DMS 273 (cell line): Measurements from ENCODE around the gene KCNG3.

ENCODE experiments used
- DNase-seq: peaks from one replicate; lab custom pipeline; 2025; ENCODE audit not compliant: unreplicated experiment; lab: John Stamatoyannopoulos, UW

The KCNG3 gene

DNA sequence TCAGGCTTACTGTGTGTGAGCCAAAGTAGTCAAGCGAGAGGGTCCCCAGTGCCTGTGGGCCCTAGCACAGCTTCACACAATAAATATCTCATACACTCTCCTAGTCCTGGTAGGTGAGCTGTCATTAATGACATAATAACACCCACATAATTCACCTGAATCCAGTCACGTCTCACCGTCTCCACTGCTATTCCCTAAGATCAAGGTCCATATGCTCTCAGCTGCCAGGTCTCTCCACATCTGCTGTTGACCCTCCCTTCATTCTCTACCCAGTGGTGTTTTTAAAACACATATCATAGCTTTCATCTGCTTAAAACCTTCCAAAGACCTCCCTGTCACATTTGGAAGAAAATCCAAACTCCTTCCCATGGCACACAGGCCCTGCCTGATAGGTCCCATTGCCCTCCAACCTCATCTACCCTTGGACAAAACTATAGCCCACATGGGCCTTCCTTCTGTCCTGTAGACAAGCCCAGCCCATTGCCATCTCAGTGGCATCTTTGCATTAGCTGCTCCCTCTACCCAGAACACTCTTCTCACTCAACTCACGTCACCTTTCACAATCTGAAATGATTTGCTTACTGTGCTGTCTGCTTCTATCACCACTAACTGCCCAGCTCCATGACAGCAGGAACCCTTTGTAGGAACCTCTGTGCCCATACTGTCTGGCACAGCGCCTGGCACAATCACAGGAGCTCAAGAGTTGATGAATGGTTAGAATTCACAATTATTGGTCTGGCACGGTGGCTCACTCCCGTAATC, 7.5 kb downstream of the KCNG3 start:
- DNase-seq, result no peak

DNA sequence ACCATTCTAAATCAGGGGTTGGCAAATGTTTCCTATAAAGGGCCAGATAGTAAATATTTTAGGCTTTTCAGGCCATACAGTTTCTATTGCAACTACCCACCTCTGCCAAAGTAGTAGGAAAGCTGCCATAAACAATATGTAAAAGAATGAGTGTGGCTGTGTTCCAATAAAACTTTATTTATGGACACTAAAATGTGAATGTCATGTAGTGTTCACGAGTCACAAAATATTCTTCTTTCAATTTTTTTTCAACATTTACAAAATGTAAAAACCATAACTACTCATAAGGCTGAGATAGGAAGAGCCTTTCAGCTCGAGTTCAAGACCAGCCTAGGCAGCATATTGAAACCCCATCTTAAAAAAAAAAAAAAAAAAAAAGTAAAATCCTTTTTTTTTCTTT, 13.4 kb downstream of the KCNG3 start:
- no peak for DNase-seq

DNA sequence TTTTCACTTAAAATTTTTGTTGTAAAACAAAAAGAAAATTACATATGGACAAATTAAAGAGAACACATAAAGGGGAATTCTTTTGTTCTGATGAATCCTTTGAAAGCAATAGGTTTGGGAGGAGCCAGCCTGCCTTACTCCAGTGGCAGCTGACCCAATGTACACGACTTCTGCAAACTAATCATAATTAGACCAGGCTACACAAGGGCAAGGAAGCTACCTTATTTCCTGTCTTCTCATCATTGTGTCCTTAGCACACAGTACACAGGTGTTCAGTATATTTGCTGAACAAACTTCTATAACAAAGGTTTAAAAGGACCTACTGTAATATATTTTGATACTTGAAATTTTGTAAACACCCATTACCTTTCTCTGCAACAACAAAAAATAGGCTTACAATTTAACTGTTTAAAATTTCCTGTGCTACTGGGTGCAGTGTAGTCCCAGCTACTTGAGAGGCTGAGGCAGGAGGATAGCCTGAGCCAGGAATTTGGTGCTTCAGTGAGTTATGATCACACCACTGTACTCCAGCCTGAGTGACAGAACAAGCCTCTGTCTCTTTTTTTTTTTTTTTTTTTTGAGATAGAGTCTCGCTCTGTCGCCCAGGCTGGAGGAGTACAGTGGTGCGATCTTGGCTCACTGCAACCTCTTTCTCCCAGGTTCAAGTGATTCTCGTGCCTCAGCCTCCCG, 18.9 kb downstream of the KCNG3 start:
- DNase-seq, result no peak

DNA sequence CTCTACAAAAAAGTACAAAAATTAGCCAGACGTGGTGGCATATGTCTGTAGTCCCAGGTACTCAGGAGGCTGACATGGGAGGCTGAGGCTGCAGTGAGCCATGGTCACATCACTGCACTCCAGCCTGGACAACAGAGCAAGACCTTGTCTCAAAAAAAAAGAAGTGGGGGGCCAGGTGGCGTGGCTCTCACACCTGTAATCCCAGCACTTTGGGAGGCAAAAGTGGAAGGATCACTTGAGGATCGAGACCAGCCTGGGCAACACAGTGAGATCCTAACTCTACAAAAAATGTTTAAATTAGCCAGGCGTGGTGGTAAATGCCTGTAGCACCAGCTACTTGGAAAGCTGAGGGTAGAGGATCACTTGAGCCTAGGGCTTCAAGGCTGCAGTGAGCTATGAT, 23.1 kb downstream of the KCNG3 start:
- no peak for DNase-seq

DNA sequence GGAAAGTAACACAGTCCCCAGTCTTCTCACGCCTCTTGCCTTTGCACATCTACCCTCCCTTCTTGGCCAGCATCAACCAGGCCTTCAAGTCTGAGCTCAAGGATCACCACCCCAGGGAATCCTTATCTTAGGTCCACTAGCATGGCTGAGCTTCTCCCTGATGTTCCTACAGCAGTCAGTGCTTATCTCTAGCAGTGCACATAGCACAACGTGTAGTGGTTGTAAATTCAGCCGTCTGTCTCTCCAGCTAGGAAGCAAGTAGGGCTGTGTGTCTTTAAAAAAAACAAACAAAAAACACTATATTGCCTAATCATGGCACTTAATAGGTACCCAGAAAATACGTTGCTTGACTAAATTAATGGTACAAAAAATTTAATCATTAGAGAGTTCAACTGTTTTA, 29.2 kb downstream of the KCNG3 start:
- peak; percentile 64 for DNase-seq

DNA sequence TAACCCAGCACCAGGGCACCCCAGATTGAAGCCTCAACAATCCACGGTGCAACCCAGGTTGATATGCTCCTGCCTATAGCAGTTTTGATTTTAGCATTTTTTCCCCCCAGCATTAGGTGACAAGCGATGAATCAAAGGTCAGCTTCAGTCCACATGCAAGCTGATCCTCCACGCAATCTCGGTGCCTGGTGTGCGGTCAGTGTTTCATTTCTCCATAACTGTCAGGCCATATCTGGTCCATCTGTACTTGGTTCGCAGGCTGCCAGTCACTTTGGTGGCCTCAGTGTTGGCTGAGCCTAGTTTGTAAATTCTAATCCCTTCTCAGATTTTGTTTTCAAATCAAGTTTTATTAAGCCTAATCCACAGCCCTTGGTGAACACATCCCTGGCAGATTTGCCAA, 30.2 kb downstream of the KCNG3 start:
- no peak for DNase-seq

DNA sequence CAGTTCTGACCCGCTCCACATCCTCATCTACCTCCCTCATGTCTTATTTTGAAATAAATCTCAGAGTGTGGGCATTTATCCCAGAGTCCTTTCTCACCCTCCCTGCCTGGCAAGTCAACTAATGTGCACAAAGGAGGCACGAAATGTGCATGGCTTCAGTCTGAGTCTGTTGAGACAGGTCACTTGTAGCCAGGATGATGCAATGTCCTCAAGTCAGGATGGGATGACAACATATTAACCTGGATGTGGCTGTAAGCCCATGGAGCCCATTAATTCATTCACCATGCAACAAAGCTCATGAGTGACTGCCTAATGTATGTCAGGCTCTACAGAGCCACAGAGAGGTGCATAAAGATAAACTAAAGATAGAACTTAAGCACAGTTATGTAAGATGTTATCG, 34.5 kb downstream of the KCNG3 start:
- no peak for DNase-seq

DNA sequence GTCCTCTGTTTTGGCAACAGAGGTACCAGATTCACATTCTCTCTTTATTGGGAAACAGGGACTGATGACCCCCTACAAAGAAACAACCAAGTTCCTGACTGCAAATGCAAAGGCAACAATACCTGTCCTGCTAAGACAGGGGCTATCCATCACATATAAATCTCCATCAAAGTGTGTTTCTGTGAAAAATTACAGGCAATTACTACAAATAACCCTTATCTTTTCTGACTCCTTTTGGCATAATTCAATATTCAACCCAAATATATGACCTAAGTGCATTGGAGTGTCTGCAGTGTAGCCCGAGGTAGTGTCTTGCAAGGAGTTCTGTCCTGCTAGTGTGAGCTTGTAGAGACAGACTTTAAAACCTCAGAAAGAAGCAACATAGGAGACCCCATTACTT, 35.4 kb downstream of the KCNG3 start:
- DNase-seq, result no peak

DNA sequence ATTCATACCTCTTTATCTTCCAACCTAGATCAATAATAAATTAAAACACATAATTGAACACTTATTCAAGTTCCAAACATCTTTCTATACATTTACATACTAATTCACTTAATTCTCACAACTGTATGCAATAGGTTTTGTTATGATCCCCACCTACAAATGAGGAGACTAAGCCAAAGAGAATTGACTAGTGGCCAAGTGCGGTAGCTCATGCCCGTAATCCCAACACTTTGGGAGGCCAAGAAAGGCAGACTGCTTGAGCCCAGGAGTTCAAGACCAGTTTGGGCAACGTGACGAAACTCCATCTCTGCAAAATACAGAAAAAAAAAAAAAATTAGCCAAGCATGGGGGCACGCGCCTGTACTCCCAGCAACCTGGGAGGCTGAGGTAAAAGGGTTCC, 36.8 kb downstream of the KCNG3 start:
- peak; percentile 45 for DNase-seq

DNA sequence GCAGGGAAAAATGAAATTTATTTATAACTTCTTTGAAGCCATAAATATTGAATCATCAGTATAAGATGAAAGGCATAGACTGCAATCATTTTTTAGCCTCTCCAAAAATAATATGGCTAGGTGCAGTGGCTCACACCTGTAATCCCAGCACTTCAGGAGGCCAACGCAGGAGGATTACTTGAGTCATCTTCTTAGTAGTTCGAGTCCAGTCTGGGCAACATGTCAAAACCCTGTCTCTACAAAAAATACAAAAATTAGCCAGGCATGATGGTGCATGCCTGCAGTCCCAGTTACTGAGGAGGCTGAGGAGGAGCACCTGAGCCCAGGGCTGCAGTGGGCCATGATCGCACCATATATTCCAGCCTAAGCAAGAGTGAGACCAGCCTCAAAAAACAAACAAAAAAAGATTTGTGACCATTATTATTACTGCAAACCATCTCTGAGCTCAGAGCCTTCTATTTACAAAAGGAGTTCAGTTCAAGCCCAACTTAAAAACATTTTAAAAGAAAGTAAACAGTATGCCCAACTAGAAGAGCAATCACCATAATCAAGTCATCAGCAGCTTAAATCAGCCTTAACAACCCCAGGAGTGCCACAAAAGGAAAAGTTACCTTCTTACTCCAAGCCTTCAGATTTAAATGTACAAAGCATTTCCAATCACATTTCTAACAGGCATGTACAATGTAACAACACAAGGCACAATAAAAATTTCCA, 37.5 kb downstream of the KCNG3 start:
- no peak for DNase-seq

DNA sequence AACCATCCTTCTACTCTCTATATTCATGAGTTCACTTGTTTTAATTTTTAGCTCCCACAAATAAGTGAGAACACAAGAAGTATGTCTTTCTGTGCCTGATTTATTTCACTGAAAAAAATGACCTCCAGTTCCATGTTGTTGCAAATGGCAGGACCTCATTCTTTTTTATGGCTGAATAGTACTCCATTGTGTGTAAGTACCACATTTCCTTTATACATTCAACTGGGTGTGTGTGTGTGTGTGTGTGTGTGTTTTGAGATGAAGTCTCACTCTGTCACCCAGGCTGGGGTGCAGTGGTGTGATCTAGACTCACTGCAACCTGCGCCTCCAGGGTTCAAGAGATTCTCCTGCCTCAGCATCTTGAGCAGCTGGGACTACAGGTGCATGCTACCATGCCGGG, 41.2 kb downstream of the KCNG3 start:
- no peak for DNase-seq

DNA sequence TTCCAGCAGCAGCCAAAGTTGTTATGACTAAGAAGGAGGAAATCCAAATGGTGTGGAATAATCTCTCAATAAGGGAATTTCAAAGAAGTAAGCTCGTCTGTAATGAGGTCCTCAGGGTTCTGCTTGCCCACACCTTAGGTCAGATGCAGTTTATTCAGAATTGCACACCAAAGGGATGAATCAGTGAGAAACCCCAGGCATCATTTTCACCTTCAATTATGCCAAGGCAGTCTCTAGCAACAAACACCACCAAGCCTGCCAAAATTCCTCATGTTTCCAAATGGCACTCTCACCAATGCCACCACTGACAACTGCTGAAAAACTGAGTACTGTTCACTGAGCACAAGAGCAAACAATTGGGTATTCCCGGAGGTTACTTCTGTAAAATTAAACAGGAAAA, 43.6 kb downstream of the KCNG3 start:
- DNase-seq, result no peak

DNA sequence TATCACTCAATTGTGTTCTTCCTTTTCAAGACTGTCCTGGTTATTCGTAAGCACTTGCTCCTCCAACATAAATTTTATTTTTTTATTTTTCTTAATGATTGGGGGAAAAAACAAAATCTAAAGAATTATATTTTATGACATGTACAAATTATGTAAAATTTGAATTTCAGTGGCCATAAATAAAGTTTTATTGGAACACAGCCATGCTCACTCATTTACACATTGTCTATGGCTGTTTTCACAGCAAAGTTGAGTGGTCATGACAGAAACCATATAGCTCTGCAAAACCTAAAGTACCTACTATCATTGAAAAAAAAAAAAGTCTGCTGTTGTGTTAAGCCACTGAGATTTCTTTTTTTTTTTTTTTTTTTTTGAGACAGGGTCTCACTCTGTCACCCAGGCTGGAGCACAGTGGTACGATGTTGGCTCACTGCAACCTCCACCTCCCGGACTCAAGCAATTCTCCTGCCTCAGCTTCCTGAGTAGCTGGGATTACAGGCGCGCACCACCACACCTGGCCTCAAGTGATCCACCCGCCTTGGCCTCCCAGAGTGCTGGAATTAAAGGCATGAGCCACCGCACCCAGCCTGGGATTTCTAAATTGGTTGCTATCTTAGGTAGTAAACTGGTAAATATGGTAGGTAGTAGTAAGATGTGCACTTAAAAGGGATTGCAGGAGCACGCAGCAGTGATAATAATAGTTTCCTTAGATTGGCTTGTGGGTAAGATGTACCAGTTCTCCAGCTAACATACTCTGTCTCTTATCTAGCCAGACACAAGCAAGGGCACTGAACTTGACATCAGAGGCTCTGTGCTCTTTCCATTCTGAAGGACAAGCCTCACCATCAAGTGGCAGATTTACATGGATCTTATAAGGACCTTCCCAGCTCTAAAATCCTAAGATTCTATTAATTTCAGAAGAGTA, 44.4 kb downstream of the KCNG3 start:
- no peak for DNase-seq

DNA sequence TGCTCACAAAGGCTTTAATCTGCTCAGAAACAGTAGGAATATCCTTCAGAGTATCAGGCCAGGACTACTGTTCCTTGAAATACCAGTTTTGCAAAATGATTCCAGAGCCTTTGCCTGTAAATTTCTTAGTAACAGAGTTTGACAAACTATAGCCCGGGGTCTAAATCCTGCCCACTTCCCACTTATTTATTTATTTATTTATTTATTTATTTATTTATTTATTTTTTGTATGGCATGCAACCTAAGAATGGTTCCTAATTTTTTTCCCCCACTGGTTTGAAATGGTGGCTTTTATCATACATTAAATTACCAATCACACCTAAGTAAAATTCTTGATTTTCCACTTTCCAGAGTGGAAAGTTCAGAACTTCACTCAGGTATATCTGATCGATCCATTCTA, 45.6 kb downstream of the KCNG3 start:
- no peak for DNase-seq

DNA sequence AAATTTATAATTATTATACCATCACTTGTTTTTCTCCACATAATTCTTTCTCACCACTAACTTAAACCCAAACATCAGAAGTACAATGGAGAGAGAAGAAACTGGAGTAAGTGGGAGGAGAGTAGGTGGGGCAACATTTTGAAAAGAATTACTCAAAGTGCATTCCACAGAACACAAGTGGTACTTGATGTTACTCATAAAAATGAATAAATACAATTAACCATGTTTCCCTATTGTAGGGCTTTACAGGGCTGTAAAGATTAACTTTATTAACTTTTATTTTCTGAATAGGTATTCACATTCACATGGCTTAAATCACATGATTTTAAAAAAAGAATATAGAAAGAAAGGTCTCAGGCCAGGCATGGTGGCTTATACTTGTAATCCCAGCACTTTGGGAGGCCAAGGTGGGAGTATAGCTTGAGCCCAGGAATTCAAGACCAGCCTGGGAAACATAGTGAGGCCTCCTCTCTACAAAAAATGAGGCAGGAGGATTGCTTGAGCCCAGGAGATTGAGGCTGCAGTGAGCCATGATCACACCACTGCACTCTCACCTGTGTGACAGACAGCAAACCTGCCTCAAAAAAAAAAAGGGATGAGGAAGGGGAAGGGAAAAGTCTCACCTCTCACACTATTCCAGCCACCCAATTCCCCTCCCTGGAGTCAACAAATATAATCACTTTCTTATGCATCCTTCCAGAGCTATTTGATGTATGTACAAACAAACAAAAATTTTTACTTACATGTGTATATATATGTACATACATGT, 47.1 kb downstream of the KCNG3 start:
- no peak for DNase-seq

DNA sequence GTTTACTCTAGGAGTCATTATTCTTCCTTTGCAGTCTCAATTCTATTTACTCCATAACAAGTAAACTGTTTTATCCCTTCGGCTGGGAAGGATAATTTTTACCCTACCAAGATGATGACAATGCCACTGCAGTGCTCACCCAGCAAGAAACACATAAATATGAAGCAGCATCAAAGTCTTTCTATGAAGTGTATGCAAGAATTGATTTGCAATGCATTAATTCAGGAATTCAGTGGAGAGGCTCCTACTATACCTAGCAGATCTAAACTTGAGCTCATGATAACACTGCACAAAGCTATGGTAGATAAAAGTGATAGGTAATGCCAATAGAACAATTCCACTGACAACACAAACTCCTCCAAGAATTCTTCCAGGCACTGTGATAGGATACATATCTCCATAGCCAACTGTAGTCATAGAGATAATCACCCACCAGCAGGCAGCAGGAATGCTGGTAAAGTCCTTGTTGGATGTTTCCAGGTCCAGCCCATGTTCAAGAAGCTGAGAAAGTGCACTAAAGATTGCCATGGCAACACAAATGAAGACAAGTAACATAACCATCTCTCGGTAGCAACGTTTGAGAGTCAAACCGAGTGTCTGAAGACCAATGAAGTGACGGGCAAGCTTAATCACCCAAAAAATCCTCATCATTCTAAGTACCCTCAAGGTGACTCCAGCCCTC, 49.9 kb downstream of the KCNG3 start:
- no peak for DNase-seq

DNA sequence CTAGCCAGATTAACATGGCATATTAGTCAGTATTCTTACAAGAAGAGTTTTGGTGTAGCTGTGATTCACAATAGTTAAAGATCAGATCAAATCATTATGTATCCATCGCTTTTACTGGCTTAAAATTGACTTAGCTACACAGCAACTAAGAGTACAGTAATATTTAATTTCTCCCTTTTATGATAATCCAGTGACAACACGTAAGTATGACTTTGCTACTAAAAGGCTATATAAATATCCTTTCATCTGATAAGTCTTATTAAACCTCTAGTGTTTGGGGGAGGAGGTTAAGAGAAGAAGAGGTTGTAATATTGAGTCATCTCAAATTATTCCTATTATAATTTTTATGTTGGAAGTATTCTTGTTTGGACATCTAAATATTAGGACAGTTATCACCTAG, 51.0 kb downstream of the KCNG3 start:
- DNase-seq, result no peak

DNA sequence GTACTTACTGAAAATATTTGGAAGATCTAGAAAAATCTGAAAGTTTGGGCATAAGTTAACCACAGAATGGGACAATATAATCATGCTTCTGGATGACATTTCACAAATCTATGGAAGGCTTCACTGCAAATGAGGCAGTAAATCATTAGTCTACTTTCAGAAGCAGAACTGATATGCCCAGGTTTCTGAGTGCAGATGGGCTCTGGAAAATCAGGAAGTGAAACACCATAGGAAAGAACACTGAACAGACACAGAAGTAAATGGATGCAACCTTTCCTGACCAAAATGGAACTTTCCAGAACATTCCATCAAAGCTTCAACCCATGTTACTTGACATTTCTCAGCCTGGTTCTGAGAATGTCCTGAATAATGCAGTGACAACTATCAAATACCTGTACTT, 55.1 kb downstream of the KCNG3 start:
- DNase-seq, result no peak

DNA sequence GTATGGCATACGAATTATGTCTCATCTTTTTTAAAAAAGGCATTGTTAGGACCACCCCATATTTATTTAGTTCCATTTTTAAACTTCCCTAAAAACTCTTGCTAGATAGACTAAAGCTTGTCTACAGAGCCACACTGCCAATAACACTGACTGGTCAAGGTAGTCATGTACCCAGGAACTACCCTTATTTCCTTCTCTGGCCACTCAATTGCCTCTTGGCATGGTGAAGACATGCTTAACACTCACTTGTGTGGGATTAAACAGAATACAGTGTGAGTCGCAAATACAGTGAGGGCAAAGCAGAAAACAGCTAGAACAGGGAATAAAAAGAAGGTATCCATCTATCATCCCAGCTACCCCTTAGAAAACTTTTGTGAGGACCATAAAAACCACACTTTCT, 57.4 kb downstream of the KCNG3 start:
- no peak for DNase-seq

DNA sequence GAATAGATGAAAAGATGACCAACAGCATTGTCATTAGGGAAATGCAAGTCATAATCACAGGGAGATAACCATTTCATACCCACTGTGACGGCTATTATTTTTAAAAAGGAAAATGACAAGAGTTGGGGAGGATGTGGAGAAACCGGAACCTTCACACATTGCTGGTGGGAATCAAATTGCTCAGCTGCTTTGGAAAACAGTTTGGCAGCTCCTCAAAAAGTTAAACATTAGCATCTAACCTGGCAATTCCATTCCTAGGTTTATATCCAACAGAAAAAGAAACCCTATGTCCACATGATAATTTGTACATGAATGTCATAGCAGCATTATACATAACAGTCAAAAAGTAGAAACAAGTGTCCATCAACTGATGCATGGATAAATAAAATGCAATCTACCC, 58.2 kb downstream of the KCNG3 start:
- no peak for DNase-seq
